ENCODE results near the gene CCT8.
A peak's percentile ranks its signal among the peaks of the same experiment; 100 is the strongest.
"Not testable (repeated sequence)": the region's sequence is repeated elsewhere in the genome, so short reads cannot be mapped to it uniquely, and the experiment has no call there.

CCT8 gene

GRCh38 chr21:29078869-29079767, 5.7 kb upstream of the CCT8 start:
- Histone ChIP-seq H3K27me3 (ENCODE audit: control insufficient read depth in 5 of 5, insufficient read depth in 4 of 5, low read length in 5 of 5) (no peaks in the 10 kb centered on the region), H3K36me3 (ENCODE audit: control insufficient read depth in 5 of 5, insufficient read depth in 5 of 5, low read length in 5 of 5) (no peaks in the 10 kb centered on the region), H3K4me1 (ENCODE audit: control insufficient read depth in 5 of 5, insufficient read depth in 5 of 5, low read length in 5 of 5) (peaks cover 0 to 25% (median 9%) of the 10 kb centered on the region in 5 donors), H3K4me3 (ENCODE audit: low read depth in 1 of 5, low read length in 5 of 5) (no peak overlapping the region), H3K27ac (ENCODE audit: low read depth, low read length) (no peak overlapping the region), H3K9ac (ENCODE audit: low read length in 5 of 5) (no peak overlapping the region), H3K9me3 (ENCODE audit: control insufficient read depth in 5 of 5, low read length in 5 of 5) (no peaks in the 10 kb centered on the region)

- no peaks in the 10 kb centered on the region for H3K9me3 ChIP-seq (ENCODE audit: control insufficient read depth in 5 of 5, low read length in 5 of 5)
- peaks cover 2 to 30% (median 13%) of the 10 kb centered on the region in 5 donors for H3K4me1 ChIP-seq (ENCODE audit: control insufficient read depth in 5 of 5, insufficient read depth in 5 of 5, low read length in 5 of 5)
- H3K27ac ChIP-seq (ENCODE audit: low read depth, low read length), result peak overlapping the region; percentile 37
- no peaks in the 10 kb centered on the region for H3K36me3 ChIP-seq (ENCODE audit: control insufficient read depth in 5 of 5, insufficient read depth in 5 of 5, low read length in 5 of 5)
- peak overlapping the region; percentile 59 to 71 (median 61) for H3K4me3 ChIP-seq (ENCODE audit: low read depth in 1 of 5, low read length in 5 of 5)
- H3K9ac ChIP-seq (ENCODE audit: low read length in 5 of 5), result peak overlapping the region in 3 of 5 donors; percentile 56 to 71 (median 69)
- peaks cover 0 to 2% (median 0%) of the 10 kb centered on the region in 5 donors for H3K27me3 ChIP-seq (ENCODE audit: control insufficient read depth in 5 of 5, insufficient read depth in 4 of 5, low read length in 5 of 5)
Measured at GRCh38 chr21:29077651-29078090, 4.2 kb upstream of the CCT8 start.

- not testable (repeated sequence) for H3K9me3 ChIP-seq (ENCODE audit: control insufficient read depth in 5 of 5, low read length in 5 of 5); H3K36me3 ChIP-seq (ENCODE audit: control insufficient read depth in 5 of 5, insufficient read depth in 5 of 5, low read length in 5 of 5); H3K27me3 ChIP-seq (ENCODE audit: control insufficient read depth in 5 of 5, insufficient read depth in 4 of 5, low read length in 5 of 5)
- H3K27ac ChIP-seq (ENCODE audit: low read depth, low read length), result peak overlapping the region; percentile 37
- peak overlapping the region in 3 of 5 donors; percentile 56 to 71 (median 69) for H3K9ac ChIP-seq (ENCODE audit: low read length in 5 of 5)
- peaks cover 6 to 37% (median 19%) of the 10 kb centered on the region in 5 donors for H3K4me1 ChIP-seq (ENCODE audit: control insufficient read depth in 5 of 5, insufficient read depth in 5 of 5, low read length in 5 of 5)
- peak overlapping the region; percentile 59 to 71 (median 63) for H3K4me3 ChIP-seq (ENCODE audit: low read depth in 1 of 5, low read length in 5 of 5)
Measured at GRCh38 chr21:29076731-29077640, 3.5 kb upstream of the CCT8 start.

GRCh38 chr21:29075706-29076466, 2.4 kb upstream of the CCT8 start:
- Histone ChIP-seq H3K4me1 (ENCODE audit: control insufficient read depth in 5 of 5, insufficient read depth in 5 of 5, low read length in 5 of 5) (peaks cover 6 to 47% (median 30%) of the 10 kb centered on the region in 5 donors), H3K4me3 (ENCODE audit: low read depth in 1 of 5, low read length in 5 of 5) (peak overlapping the region in 1 of 5 donors; percentile 63), H3K27me3 (ENCODE audit: control insufficient read depth in 5 of 5, insufficient read depth in 4 of 5, low read length in 5 of 5) (peaks cover 0 to 2% (median 0%) of the 10 kb centered on the region in 5 donors), H3K9ac (ENCODE audit: low read length in 5 of 5) (no peak overlapping the region), H3K9me3 (ENCODE audit: control insufficient read depth in 5 of 5, low read length in 5 of 5) (no peaks in the 10 kb centered on the region), H3K36me3 (ENCODE audit: control insufficient read depth in 5 of 5, insufficient read depth in 5 of 5, low read length in 5 of 5) (no peaks in the 10 kb centered on the region), H3K27ac (ENCODE audit: low read depth, low read length) (no peak overlapping the region)

- Histone ChIP-seq H3K36me3 (ENCODE audit: control insufficient read depth in 5 of 5, insufficient read depth in 5 of 5, low read length in 5 of 5) (no peaks in the 10 kb centered on the region), H3K27ac (ENCODE audit: low read depth, low read length) (no peak overlapping the region), H3K27me3 (ENCODE audit: control insufficient read depth in 5 of 5, insufficient read depth in 4 of 5, low read length in 5 of 5) (peaks cover 0 to 2% (median 0%) of the 10 kb centered on the region in 5 donors), H3K4me1 (ENCODE audit: control insufficient read depth in 5 of 5, insufficient read depth in 5 of 5, low read length in 5 of 5) (peaks cover 6 to 45% (median 33%) of the 10 kb centered on the region in 5 donors), H3K4me3 (ENCODE audit: low read depth in 1 of 5, low read length in 5 of 5) (no peak overlapping the region), H3K9me3 (ENCODE audit: control insufficient read depth in 5 of 5, low read length in 5 of 5) (no peaks in the 10 kb centered on the region), H3K9ac (ENCODE audit: low read length in 5 of 5) (no peak overlapping the region)
Measured at GRCh38 chr21:29074783-29075182, 1.3 kb upstream of the CCT8 start.

- H3K36me3 ChIP-seq (ENCODE audit: control insufficient read depth in 5 of 5, insufficient read depth in 5 of 5, low read length in 5 of 5), result peaks cover 0 to 4% (median 2%) of the 10 kb centered on the region in 5 donors
- peaks cover 4 to 42% (median 29%) of the 10 kb centered on the region in 5 donors for H3K4me1 ChIP-seq (ENCODE audit: control insufficient read depth in 5 of 5, insufficient read depth in 5 of 5, low read length in 5 of 5)
- peak overlapping the region; percentile 70 to 99 (median 81) for H3K9ac ChIP-seq (ENCODE audit: low read length in 5 of 5)
- peaks cover 0 to 2% (median 0%) of the 10 kb centered on the region in 5 donors for H3K27me3 ChIP-seq (ENCODE audit: control insufficient read depth in 5 of 5, insufficient read depth in 4 of 5, low read length in 5 of 5)
- peak overlapping the region; percentile 96 for H3K27ac ChIP-seq (ENCODE audit: low read depth, low read length)
- no peaks in the 10 kb centered on the region for H3K9me3 ChIP-seq (ENCODE audit: control insufficient read depth in 5 of 5, low read length in 5 of 5)
- H3K4me3 ChIP-seq (ENCODE audit: low read depth in 1 of 5, low read length in 5 of 5), result peak overlapping the region; percentile 87 to 97 (median 91)
Measured at GRCh38 chr21:29074007-29074376, 544 bp upstream of the CCT8 start.

GRCh38 chr21:29072873-29073221, 601 bp downstream of the CCT8 start:
- peak overlapping the region; percentile 88 to 98 (median 93) for H3K4me3 ChIP-seq (ENCODE audit: low read depth in 1 of 5, low read length in 5 of 5)
- H3K27me3 ChIP-seq (ENCODE audit: control insufficient read depth in 5 of 5, insufficient read depth in 4 of 5, low read length in 5 of 5), result peaks cover 0 to 2% (median 0%) of the 10 kb centered on the region in 5 donors
- peak overlapping the region; percentile 88 to 99 (median 94) for H3K9ac ChIP-seq (ENCODE audit: low read length in 5 of 5)
- peaks cover 4 to 36% (median 27%) of the 10 kb centered on the region in 5 donors for H3K4me1 ChIP-seq (ENCODE audit: control insufficient read depth in 5 of 5, insufficient read depth in 5 of 5, low read length in 5 of 5)
- H3K27ac ChIP-seq (ENCODE audit: low read depth, low read length), result peak overlapping the region; percentile 96
- H3K9me3 ChIP-seq (ENCODE audit: control insufficient read depth in 5 of 5, low read length in 5 of 5), result no peaks in the 10 kb centered on the region
- peaks cover 3 to 12% (median 5%) of the 10 kb centered on the region in 5 donors for H3K36me3 ChIP-seq (ENCODE audit: control insufficient read depth in 5 of 5, insufficient read depth in 5 of 5, low read length in 5 of 5)

GRCh38 chr21:29064850-29065481, 8.5 kb downstream of the CCT8 start:
- no peak overlapping the region for H3K27ac ChIP-seq (ENCODE audit: low read depth, low read length)
- no peak overlapping the region for H3K4me3 ChIP-seq (ENCODE audit: low read depth in 1 of 5, low read length in 5 of 5)
- H3K9ac ChIP-seq (ENCODE audit: low read length in 5 of 5), result no peak overlapping the region
- peaks cover 69 to 86% (median 77%) of the 10 kb centered on the region in 5 donors for H3K36me3 ChIP-seq (ENCODE audit: control insufficient read depth in 5 of 5, insufficient read depth in 5 of 5, low read length in 5 of 5)
- no peaks in the 10 kb centered on the region for H3K4me1 ChIP-seq (ENCODE audit: control insufficient read depth in 5 of 5, insufficient read depth in 5 of 5, low read length in 5 of 5)
- no peaks in the 10 kb centered on the region for H3K27me3 ChIP-seq (ENCODE audit: control insufficient read depth in 5 of 5, insufficient read depth in 4 of 5, low read length in 5 of 5)
- no peaks in the 10 kb centered on the region for H3K9me3 ChIP-seq (ENCODE audit: control insufficient read depth in 5 of 5, low read length in 5 of 5)

- H3K4me1 ChIP-seq (ENCODE audit: control insufficient read depth in 5 of 5, insufficient read depth in 5 of 5, low read length in 5 of 5), result no peaks in the 10 kb centered on the region
- no peaks in the 10 kb centered on the region for H3K9me3 ChIP-seq (ENCODE audit: control insufficient read depth in 5 of 5, low read length in 5 of 5)
- no peaks in the 10 kb centered on the region for H3K27me3 ChIP-seq (ENCODE audit: control insufficient read depth in 5 of 5, insufficient read depth in 4 of 5, low read length in 5 of 5)
- no peak overlapping the region for H3K27ac ChIP-seq (ENCODE audit: low read depth, low read length)
- H3K36me3 ChIP-seq (ENCODE audit: control insufficient read depth in 5 of 5, insufficient read depth in 5 of 5, low read length in 5 of 5), result peaks cover 53 to 90% (median 75%) of the 10 kb centered on the region in 5 donors
- H3K4me3 ChIP-seq (ENCODE audit: low read depth in 1 of 5, low read length in 5 of 5), result no peak overlapping the region
- no peak overlapping the region for H3K9ac ChIP-seq (ENCODE audit: low read length in 5 of 5)
Measured at GRCh38 chr21:29056538-29057050, 16.9 kb downstream of the CCT8 start.
